Erythroblast (primary cell): ENCODE measurements around the gene DARS1.

ENCODE experiments used
- GATA1 ChIP-seq: IDR thresholded peaks from 2 replicates; pipeline ENCODE4 v1.6.1; 2011; ENCODE audit warnings: low read depth, mild to moderate bottlenecking, control low read depth, low read length, moderate library complexity
- POLR2A ChIP-seq: IDR thresholded peaks from 2 replicates; pipeline ENCODE4 v1.6.1; 2011; ENCODE audit warnings: mild to moderate bottlenecking, low read length

- no peak for TF ChIP-seq POLR2A
- no peak for TF ChIP-seq GATA1
Observed at GRCh38 chr2:135954020-135954601, 31.3 kb downstream of the DARS1 start.
